Renal cortex interstitium (tissue), 11 donors: Measurements from ENCODE around the gene RLN3. TPM values are rescaled to one million over a fixed set of nuclear protein-coding genes. Genes with fewer than 3 reads are reported as not detected.

Source experiments
- DNase-seq, 11 donors: peaks; one replicate each; pipeline ENCODE4 v3.0.0-alpha.2; 2013; ENCODE audit warnings: low read depth in 9 of 11, low spot score in 4 of 11; ENCODE audit errors: extremely low read depth in 1 of 11
- polyA plus RNA-seq, 3 donors: library from polyadenylated mRNA; unstranded; fragments of 120-200 nt; gene quantifications; one replicate each; pipeline ENCODE4 v1.2.1, GENCODE V29; 2013; ENCODE audit not compliant: insufficient read length in 3 of 3

Gene RLN3
- polyA plus RNA-seq, 3 donors = not detected

- DNase-seq = no peak
These were observed 35.9 kb upstream of the RLN3 start for GRCh38 chr19:13992025-13992424.

- DNase-seq = no peak
These were observed 34.2 kb upstream of the RLN3 start for GRCh38 chr19:13993590-13994300.

- DNase-seq = no peak
These were observed 32.8 kb upstream of the RLN3 start for GRCh38 chr19:13995017-13995728.

GRCh38 chr19:13995878-13996765, 31.8 kb upstream of the RLN3 start:
- no peak for DNase-seq

- DNase-seq = no peak
These were observed 30.9 kb upstream of the RLN3 start for GRCh38 chr19:13996928-13997630.

GRCh38 chr19:13997631-13997962, 30.4 kb upstream of the RLN3 start:
- no peak for DNase-seq

- DNase-seq = no peak
These were observed 29.5 kb upstream of the RLN3 start for GRCh38 chr19:13998426-13998825.

- no peak for DNase-seq
These were observed 28.9 kb upstream of the RLN3 start for GRCh38 chr19:13999085-13999484.

GRCh38 chr19:14000691-14001375, 27.1 kb upstream of the RLN3 start:
- DNase-seq = no peak

GRCh38 chr19:14002571-14003250, 25.2 kb upstream of the RLN3 start:
- DNase-seq = no peak

- DNase-seq = no peak
These were observed 24.5 kb upstream of the RLN3 start for GRCh38 chr19:14003251-14004055.

- DNase-seq = no peak
These were observed 23.2 kb upstream of the RLN3 start for GRCh38 chr19:14004619-14005348.

- peak; percentile 64 to 89 (median 84) for DNase-seq
These were observed 22.4 kb upstream of the RLN3 start for GRCh38 chr19:14005349-14006084.

- peak; percentile 97 to 100 (median 99) for DNase-seq
These were observed 21.7 kb upstream of the RLN3 start, which contains the start of gene RFX1 for GRCh38 chr19:14006085-14006765. TSS of gene RFX1 (minus strand) at chr19:14006320. CDS start at chr19:13993843, 12,477 bp downstream.

- DNase-seq = peak in 3 of 11 donors; percentile 76 to 89 (median 88)
These were observed 21.0 kb upstream of the RLN3 start for GRCh38 chr19:14006766-14007562.
